ENCODE data around the gene FGF8. TPM values are rescaled to one million over a fixed set of nuclear protein-coding genes. Genes with fewer than 3 reads are reported as not detected.

The FGF8 gene
- total and polyA plus RNA-seq, 2 donors (not counting 3 experiments of a cell fraction or from before 2014, with no cell fraction given), result 0.44 TPM; not detected in 1

- no peak for FAIRE-seq
- Histone ChIP-seq H3K4me1 (ENCODE audit: control insufficient read depth, extremely low read depth, insufficient read depth, low read length) (no peaks in the 10 kb centered on the region), H3K36me3 (ENCODE audit: control insufficient read depth in 2 of 2, extremely low read depth in 1 of 2, insufficient read depth in 2 of 2, low read length in 2 of 2) (peaks cover 24 to 43% of the 10 kb centered on the region in 2 experiments), H3K27me3 (ENCODE audit: control insufficient read depth in 2 of 2, insufficient read depth in 2 of 2, low read length in 2 of 2) (no peaks in the 10 kb centered on the region), H3K9me1 (replicated peaks; ENCODE audit: control insufficient read depth, extremely low read depth, insufficient read depth, low read length) (no peaks in the 10 kb centered on the region), H3K9ac (replicated peaks; ENCODE audit: extremely low read depth, insufficient read depth, low read length) (no peak overlapping the region), H4K20me1 (replicated peaks; ENCODE audit: control insufficient read depth, extremely low read depth, insufficient read depth, low read length) (peaks cover 9% of the 10 kb centered on the region), H3K27ac (ENCODE audit: insufficient read depth, low read depth, low read length) (no peak overlapping the region), H2AFZ (ENCODE audit: low read depth, low read length) (no peak overlapping the region), H3K79me2 (ENCODE audit: control insufficient read depth, insufficient read depth, low read length) (peaks cover 17% of the 10 kb centered on the region), H3K4me3 (replicated peaks in 1 of 3; ENCODE audit: insufficient read depth in 1 of 3, low read depth in 1 of 3, low read length in 3 of 3) (no peak overlapping the region), H3K9me3 (replicated peaks; ENCODE audit: control insufficient read depth, insufficient read depth, low read length) (no peaks in the 10 kb centered on the region), H3K4me2 (ENCODE audit: insufficient read depth, low read length) (no peak overlapping the region)
- CTCF ChIA-PET, result interaction anchor here (1.0 to 4.2 kb wide), 2 partner anchors 13 to 15 kb away, joined by 3 to 16 read pairs; no protein-coding TSS in a partner anchor
- dilution Hi-C loops (cut with MboI; ENCODE audit: extremely low pct_ligation_motif_present, low sequenced_read_pairs), result no loop called here
- no TSS peak for BruUV-seq (replicated peaks)
- DNase-seq (ENCODE audit: low read depth, low spot score), result no peak
- POLR2A ChIA-PET, result no interaction called here
- intact Hi-C loops (cut with micrococcal nuclease), result no loop called here
- TF ChIP-seq, protein P1, sequence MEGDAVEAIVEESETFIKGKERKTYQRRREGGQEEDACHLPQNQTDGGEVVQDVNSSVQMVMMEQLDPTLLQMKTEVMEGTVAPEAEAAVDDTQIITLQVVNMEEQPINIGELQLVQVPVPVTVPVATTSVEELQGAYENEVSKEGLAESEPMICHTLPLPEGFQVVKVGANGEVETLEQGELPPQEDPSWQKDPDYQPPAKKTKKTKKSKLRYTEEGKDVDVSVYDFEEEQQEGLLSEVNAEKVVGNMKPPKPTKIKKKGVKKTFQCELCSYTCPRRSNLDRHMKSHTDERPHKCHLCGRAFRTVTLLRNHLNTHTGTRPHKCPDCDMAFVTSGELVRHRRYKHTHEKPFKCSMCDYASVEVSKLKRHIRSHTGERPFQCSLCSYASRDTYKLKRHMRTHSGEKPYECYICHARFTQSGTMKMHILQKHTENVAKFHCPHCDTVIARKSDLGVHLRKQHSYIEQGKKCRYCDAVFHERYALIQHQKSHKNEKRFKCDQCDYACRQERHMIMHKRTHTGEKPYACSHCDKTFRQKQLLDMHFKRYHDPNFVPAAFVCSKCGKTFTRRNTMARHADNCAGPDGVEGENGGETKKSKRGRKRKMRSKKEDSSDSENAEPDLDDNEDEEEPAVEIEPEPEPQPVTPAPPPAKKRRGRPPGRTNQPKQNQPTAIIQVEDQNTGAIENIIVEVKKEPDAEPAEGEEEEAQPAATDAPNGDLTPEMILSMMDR (IDR thresholded peaks at IDR 0.05; ENCODE audit: extremely low read depth in 1 of 2, insufficient read depth in 1 of 2, low read depth in 1 of 2, low read length in 2 of 2), result no peak
- TF ChIP-seq MYC (IDR thresholded peaks at IDR 0.05; ENCODE audit: low read depth, low read length) (no peak), JUN (IDR thresholded peaks at IDR 0.05; ENCODE audit: borderline replicate concordance, insufficient read depth, insufficient read length, low read depth) (no peak), FOS (IDR thresholded peaks at IDR 0.05; ENCODE audit: borderline replicate concordance, insufficient read depth, low read length) (no peak), EZH2 (IDR thresholded peaks at IDR 0.05; ENCODE audit: borderline replicate concordance, low read depth, low read length, severe bottlenecking) (no peak), POLR2AphosphoS5 (IDR thresholded peaks at IDR 0.05; ENCODE audit: insufficient read depth, low read depth, low read length) (no peak), POLR2A (IDR thresholded peaks at IDR 0.05; ENCODE audit: low read depth, low read length) (no peak), MAX (IDR thresholded peaks at IDR 0.05; ENCODE audit: insufficient read depth, insufficient read length) (no peak), GATA2 (IDR thresholded peaks at IDR 0.05; ENCODE audit: insufficient read depth, insufficient read length, low read depth, low read length) (no peak)
Measured at GRCh38 chr10:101793526-101793925, 17.6 kb upstream of the FGF8 start.

Data from endothelial cell of umbilical vein (primary cell).